Measurements from ENCODE around the gene KRT77.

KRT77 gene

GRCh38 chr12:52740584-52740983, 37.3 kb upstream of the KRT77 start:
- DNase-seq (ENCODE audit: extremely low spot score) = no peak
- POLR2A ChIA-PET = no interaction called here
- CTCF ChIA-PET = no interaction called here
- TF ChIP-seq ZNF384 (IDR thresholded peaks at IDR 0.05) = no peak

DNA sequence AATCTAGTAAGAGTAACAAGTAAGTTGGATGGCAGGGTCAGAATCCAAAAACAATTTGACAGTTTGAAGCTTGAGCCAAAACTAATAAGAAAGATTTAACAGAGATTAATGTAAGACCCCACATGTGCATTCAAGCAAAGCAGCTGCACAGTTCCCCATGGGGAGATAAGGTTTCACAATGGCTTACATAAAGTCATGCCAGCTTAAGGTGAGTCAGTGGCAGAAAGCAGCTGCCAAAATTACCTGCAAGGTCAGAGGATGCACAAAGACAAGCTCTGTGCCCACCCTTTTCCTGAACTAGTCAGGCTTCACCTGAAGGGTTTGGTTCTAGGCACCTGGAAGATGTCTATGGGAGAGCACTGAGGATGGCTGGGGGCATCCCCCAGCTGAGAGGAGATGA, 36.6 kb upstream of the KRT77 start:
- ChIA-PET CTCF (no interaction called here), POLR2A (no interaction called here)
- TF ChIP-seq L3MBTL2 (conservative IDR thresholded peaks at IDR 0.05) (no peak), SUZ12 (IDR thresholded peaks at IDR 0.05) (no peak)
- DNase-seq (ENCODE audit: extremely low spot score) = no peak

- TF ChIP-seq SP1 (IDR thresholded peaks at IDR 0.05) (no peak), SUZ12 (IDR thresholded peaks at IDR 0.05) (no peak), CTBP1 (IDR thresholded peaks at IDR 0.05; ENCODE audit: borderline replicate concordance) (no peak), HDGF (IDR thresholded peaks at IDR 0.05; ENCODE audit: borderline replicate concordance) (no peak), FOXA1 (IDR thresholded peaks at IDR 0.05) (no peak), TARDBP (IDR thresholded peaks at IDR 0.05) (no peak), PKNOX1 (IDR thresholded peaks at IDR 0.05) (no peak), L3MBTL2 (conservative IDR thresholded peaks at IDR 0.05) (no peak), FOXK2 (IDR thresholded peaks at IDR 0.05) (no peak), LEF1 (IDR thresholded peaks at IDR 0.05; ENCODE audit: borderline replicate concordance) (no peak), NFRKB (IDR thresholded peaks at IDR 0.05) (no peak), ZNF384 (IDR thresholded peaks at IDR 0.05) (no peak), FOXM1 (IDR thresholded peaks at IDR 0.05; ENCODE audit: borderline replicate concordance) (no peak), ARNT (IDR thresholded peaks at IDR 0.05) (no peak)
- CTCF ChIA-PET = no interaction called here
- POLR2A ChIA-PET = no interaction called here
- DNase-seq (ENCODE audit: extremely low spot score) = no peak
Measured at GRCh38 chr12:52735816-52736632, 32.7 kb upstream of the KRT77 start.

DNA sequence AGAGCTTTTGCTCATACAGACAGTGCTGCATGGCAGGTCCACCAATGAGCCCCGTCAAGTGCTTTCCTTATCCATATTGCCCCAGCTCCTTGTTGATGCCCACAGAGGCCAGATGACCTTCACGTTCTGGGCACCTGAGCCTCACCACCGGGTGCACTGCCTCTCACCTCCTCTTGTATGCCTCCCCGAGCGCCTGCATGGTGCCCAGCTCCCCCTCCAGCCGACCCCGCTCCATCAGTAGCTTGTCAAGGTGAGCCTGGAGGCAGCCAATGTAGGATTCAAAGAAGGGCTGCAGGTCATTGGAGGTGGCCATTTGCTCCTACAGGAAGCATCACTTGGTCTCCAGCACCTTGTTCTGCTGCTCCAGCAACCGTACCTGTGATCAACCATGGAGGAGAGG, 31.8 kb upstream of the KRT77 start:
- CTCF ChIA-PET = no interaction called here
- POLR2A ChIA-PET = no interaction called here
- DNase-seq (ENCODE audit: extremely low spot score) = no peak
- TF ChIP-seq PKNOX1 (IDR thresholded peaks at IDR 0.05) (no peak), L3MBTL2 (conservative IDR thresholded peaks at IDR 0.05) (no peak), ARNT (IDR thresholded peaks at IDR 0.05) (no peak), FOXK2 (IDR thresholded peaks at IDR 0.05) (no peak), NFRKB (IDR thresholded peaks at IDR 0.05) (no peak), CTBP1 (IDR thresholded peaks at IDR 0.05; ENCODE audit: borderline replicate concordance) (no peak), TARDBP (IDR thresholded peaks at IDR 0.05) (no peak), SUZ12 (IDR thresholded peaks at IDR 0.05) (no peak), HDGF (IDR thresholded peaks at IDR 0.05; ENCODE audit: borderline replicate concordance) (no peak), ELF4 (IDR thresholded peaks at IDR 0.05) (no peak), FOXM1 (IDR thresholded peaks at IDR 0.05; ENCODE audit: borderline replicate concordance) (no peak), SP1 (IDR thresholded peaks at IDR 0.05) (no peak), ZNF384 (IDR thresholded peaks at IDR 0.05) (no peak), LEF1 (IDR thresholded peaks at IDR 0.05; ENCODE audit: borderline replicate concordance) (no peak), BHLHE40 (IDR thresholded peaks at IDR 0.05; ENCODE audit: borderline replicate concordance) (no peak), FOXA1 (IDR thresholded peaks at IDR 0.05) (no peak)

- ChIA-PET POLR2A (no interaction called here), CTCF (no interaction called here)
- DNase-seq (ENCODE audit: extremely low spot score) = no peak
- TF ChIP-seq PKNOX1 (IDR thresholded peaks at IDR 0.05) = no peak
- no peak for TF ChIP-seq TARDBP (IDR thresholded peaks at IDR 0.05)
- TF ChIP-seq ZNF384 (IDR thresholded peaks at IDR 0.05) = no peak
- TF ChIP-seq SP1 (IDR thresholded peaks at IDR 0.05) = no peak
- no peak for TF ChIP-seq HDGF (IDR thresholded peaks at IDR 0.05; ENCODE audit: borderline replicate concordance)
- TF ChIP-seq FOXK2 (IDR thresholded peaks at IDR 0.05) = no peak
- TF ChIP-seq FOXA1 (IDR thresholded peaks at IDR 0.05) = no peak
- no peak for TF ChIP-seq SUZ12 (IDR thresholded peaks at IDR 0.05)
- no peak for TF ChIP-seq ELF4 (IDR thresholded peaks at IDR 0.05)
- TF ChIP-seq LEF1 (IDR thresholded peaks at IDR 0.05; ENCODE audit: borderline replicate concordance) = no peak
- no peak for TF ChIP-seq CTBP1 (IDR thresholded peaks at IDR 0.05; ENCODE audit: borderline replicate concordance)
- no peak for TF ChIP-seq FOXM1 (IDR thresholded peaks at IDR 0.05; ENCODE audit: borderline replicate concordance)
- no peak for TF ChIP-seq BHLHE40 (IDR thresholded peaks at IDR 0.05; ENCODE audit: borderline replicate concordance)
- no peak for TF ChIP-seq L3MBTL2 (conservative IDR thresholded peaks at IDR 0.05)
- TF ChIP-seq ARNT (IDR thresholded peaks at IDR 0.05) = no peak
- no peak for TF ChIP-seq NFRKB (IDR thresholded peaks at IDR 0.05)
Measured at GRCh38 chr12:52730793-52731192, 27.5 kb upstream of the KRT77 start.

- no peak for DNase-seq (ENCODE audit: extremely low spot score)
- POLR2A ChIA-PET = no interaction called here
- TF ChIP-seq SP1 (IDR thresholded peaks at IDR 0.05) (no peak), HDGF (IDR thresholded peaks at IDR 0.05; ENCODE audit: borderline replicate concordance) (no peak), CTBP1 (IDR thresholded peaks at IDR 0.05; ENCODE audit: borderline replicate concordance) (no peak), FOXA1 (IDR thresholded peaks at IDR 0.05) (no peak), SUZ12 (IDR thresholded peaks at IDR 0.05) (no peak), PKNOX1 (IDR thresholded peaks at IDR 0.05) (no peak), FOXM1 (IDR thresholded peaks at IDR 0.05; ENCODE audit: borderline replicate concordance) (no peak), TARDBP (IDR thresholded peaks at IDR 0.05) (no peak), LEF1 (IDR thresholded peaks at IDR 0.05; ENCODE audit: borderline replicate concordance) (no peak)
- CTCF ChIA-PET = no interaction called here
Measured at GRCh38 chr12:52730383-52730782, 27.1 kb upstream of the KRT77 start.
